NCI-H2081 (cell line): ENCODE results near the gene MAP3K6.
"Not testable (repeated sequence)": the region's sequence is repeated elsewhere in the genome, so short reads cannot be mapped to it uniquely, and the experiment has no call there.

Experiments
- DNase-seq, 2 experiments: peaks; one replicate each; lab custom pipeline; 2025; lab: John Stamatoyannopoulos, UW

Gene MAP3K6

GRCh38 chr1:27397749-27398148 lies 31.0 kb upstream of the MAP3K6 start:
- DNase-seq = no peak

GRCh38 chr1:27397110-27397509 lies 30.3 kb upstream of the MAP3K6 start:
- no peak for DNase-seq

- DNase-seq = peak; percentile 53 to 61
Observed at GRCh38 chr1:27395441-27396195, 28.9 kb upstream of the MAP3K6 start.

GRCh38 chr1:27394925-27395324 lies 28.2 kb upstream of the MAP3K6 start:
- no peak for DNase-seq

- no peak for DNase-seq
Observed at GRCh38 chr1:27394282-27394658, 27.5 kb upstream of the MAP3K6 start.

GRCh38 chr1:27393641-27394281 lies 27.0 kb upstream of the MAP3K6 start:
- DNase-seq = no peak

GRCh38 chr1:27392778-27393635 lies 26.2 kb upstream of the MAP3K6 start:
- no peak for DNase-seq

GRCh38 chr1:27392096-27392777 lies 25.5 kb upstream of the MAP3K6 start, which contains the start of gene GPR3:
GPR3 (plus strand) TSS chr1:27392622; CDS start chr1:27393799, 1,177 bp downstream.
- DNase-seq = peak; percentile 81 to 86

GRCh38 chr1:27391511-27392095 lies 24.8 kb upstream of the MAP3K6 start:
- DNase-seq = peak in 1 of 2 experiments; percentile 27

GRCh38 chr1:27388337-27389005 lies 21.7 kb upstream of the MAP3K6 start:
- peak; percentile 39 to 51 for DNase-seq

GRCh38 chr1:27384797-27385196 lies 18.0 kb upstream of the MAP3K6 start:
- not testable (repeated sequence) for DNase-seq

GRCh38 chr1:27383661-27384060 lies 16.9 kb upstream of the MAP3K6 start:
- DNase-seq = no peak

GRCh38 chr1:27383039-27383605 lies 16.4 kb upstream of the MAP3K6 start, which contains the start of gene CD164L2:
CD164L2 (minus strand) TSS chr1:27383333; CDS start chr1:27383239, 94 bp downstream.
- DNase-seq = no peak

GRCh38 chr1:27381969-27382762 lies 15.4 kb upstream of the MAP3K6 start:
- no peak for DNase-seq

GRCh38 chr1:27380766-27381733 lies 14.3 kb upstream of the MAP3K6 start:
- DNase-seq = no peak

GRCh38 chr1:27380224-27380623 lies 13.5 kb upstream of the MAP3K6 start:
- no peak for DNase-seq

GRCh38 chr1:27379564-27380122 lies 12.9 kb upstream of the MAP3K6 start:
- DNase-seq = no peak
